ENCODE results near the gene PHB1.
"Not testable (repeated sequence)": the region's sequence is repeated elsewhere in the genome, so short reads cannot be mapped to it uniquely, and the experiment has no call there.

PHB1 gene

GRCh38 chr17:49372425-49372824 is 42.3 kb downstream of the PHB1 start:
- no peak for DNase-seq

GRCh38 chr17:49370971-49371834 is 43.5 kb downstream of the PHB1 start:
- no peak for DNase-seq

DNA sequence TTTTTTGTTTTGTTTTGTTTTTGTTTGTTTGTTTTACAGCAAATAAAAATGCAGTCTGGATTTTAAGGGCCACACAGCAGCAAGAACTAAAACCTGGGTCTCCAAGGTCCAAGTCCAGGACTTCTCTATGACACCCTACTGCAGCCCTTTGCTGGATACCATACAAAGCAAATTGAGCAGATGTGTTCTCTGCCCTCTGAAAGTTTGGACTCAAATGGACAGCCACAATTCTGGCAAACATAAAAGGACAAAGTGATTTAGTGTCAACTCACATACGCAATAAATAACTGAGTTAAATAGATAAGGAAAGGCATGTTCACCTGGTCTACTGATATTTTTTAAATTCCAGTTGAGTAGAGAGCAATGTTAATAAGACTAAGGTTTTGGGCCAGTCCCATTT is 44.9 kb downstream of the PHB1 start:
- DNase-seq: no peak

- no peak for DNase-seq
These were observed 45.6 kb downstream of the PHB1 start for GRCh38 chr17:49369089-49369488.

DNA sequence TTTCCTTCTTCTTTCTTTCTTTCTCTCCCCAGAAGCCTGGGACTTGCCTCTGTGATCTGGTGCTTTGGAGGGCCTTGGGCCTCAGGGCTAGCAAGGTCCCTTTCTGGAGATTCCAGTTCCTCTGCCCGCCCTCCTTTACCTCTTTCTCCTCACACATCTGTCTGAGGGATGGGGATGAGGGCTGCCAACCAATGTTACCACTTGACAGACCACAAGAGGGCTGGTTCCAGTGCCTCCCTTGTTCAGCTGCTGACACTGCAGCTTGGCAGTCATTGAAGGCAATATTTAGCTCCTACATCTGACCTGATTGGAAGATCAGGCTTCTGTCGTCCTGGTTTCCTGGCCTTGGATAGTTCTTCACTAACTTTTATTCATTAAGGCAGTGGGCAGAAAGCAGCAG is 49.0 kb downstream of the PHB1 start:
- peak; percentile 25 for DNase-seq

DNA sequence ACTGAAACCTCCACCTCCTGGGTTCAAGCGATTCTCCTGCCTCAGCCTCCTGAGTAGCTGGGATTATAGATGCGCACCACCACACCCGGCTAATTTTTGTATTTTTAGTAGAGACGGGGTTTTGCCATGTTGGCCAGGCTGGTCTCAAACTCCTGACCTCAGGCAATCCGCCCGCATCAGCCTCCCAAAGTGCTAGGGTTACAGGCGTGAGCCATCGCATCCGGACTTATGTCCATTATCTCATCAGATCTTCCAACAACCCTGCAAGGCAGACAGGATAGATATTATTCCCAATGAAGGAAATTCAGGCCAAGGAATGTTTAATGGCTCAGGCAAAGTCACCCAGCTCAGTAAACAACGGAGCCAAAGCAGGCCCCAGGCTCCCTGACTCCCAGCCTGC is 49.6 kb downstream of the PHB1 start:
- not testable (repeated sequence) for DNase-seq

- no peak for DNase-seq
These were observed 50.6 kb downstream of the PHB1 start for GRCh38 chr17:49364119-49364518.

DNA sequence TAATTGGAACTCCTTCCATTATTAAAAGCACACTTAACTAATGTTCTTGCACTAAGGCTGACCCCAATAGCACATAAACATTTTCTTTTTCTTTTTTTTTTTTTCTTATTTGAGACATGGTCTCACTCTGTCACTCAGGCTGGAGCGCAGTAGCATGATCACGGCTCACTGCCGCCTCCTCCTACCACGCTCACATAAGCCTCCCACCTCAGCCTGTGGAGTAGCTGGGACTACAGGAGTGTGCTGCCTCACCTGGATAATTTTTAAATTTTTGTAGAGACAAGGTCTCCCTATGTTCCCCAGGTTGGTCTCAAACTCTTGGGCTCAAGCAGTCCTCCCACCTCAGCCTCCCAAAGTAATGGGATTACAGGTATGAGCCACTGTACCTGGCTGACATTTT is 51.4 kb downstream of the PHB1 start:
- no peak for DNase-seq

DNA sequence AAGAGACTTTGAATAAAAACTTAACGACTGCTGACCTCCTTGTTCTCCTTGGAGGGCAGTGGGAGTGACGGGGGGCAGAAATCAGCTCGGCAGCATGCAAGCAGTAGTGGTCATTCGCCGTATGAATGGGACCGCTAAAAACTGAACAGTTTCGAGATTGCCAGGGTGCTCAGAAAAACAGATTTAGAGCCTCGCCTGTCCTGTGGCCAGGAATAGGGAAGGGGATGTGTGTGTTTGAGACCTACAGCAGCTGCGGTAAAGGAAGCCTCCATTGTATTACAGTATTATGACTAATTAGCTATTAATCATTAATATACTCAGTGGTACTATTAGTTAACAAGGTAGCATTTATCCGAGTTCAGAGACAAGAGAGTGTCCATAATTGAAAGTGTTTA is 52.0 kb downstream of the PHB1 start:
- no peak for DNase-seq

GRCh38 chr17:49361902-49362722 is 52.6 kb downstream of the PHB1 start, which contains the start of gene ZNF652:
ZNF652 (minus strand) TSS chr17:49362250; CDS start chr17:49317725, 44,525 bp downstream.
- DNase-seq: peak; percentile 96

GRCh38 chr17:49361129-49361901 is 53.4 kb downstream of the PHB1 start:
- peak; percentile 84 for DNase-seq

DNA sequence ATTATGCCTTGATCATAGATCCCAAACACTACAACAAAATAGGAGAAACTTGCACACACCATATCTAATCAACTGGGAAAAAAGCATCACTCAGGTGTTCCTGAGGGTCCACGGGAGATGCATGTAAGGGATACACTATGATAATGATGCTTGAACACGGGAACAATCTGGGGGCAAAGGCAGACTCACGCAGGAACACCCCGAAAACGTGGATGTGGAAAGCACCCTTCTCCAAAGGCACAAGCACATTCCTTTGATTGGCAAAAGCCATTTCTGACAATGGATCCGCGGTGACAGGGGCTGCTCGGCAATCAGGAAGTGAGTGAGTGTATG is 53.9 kb downstream of the PHB1 start:
- no peak for DNase-seq

DNA sequence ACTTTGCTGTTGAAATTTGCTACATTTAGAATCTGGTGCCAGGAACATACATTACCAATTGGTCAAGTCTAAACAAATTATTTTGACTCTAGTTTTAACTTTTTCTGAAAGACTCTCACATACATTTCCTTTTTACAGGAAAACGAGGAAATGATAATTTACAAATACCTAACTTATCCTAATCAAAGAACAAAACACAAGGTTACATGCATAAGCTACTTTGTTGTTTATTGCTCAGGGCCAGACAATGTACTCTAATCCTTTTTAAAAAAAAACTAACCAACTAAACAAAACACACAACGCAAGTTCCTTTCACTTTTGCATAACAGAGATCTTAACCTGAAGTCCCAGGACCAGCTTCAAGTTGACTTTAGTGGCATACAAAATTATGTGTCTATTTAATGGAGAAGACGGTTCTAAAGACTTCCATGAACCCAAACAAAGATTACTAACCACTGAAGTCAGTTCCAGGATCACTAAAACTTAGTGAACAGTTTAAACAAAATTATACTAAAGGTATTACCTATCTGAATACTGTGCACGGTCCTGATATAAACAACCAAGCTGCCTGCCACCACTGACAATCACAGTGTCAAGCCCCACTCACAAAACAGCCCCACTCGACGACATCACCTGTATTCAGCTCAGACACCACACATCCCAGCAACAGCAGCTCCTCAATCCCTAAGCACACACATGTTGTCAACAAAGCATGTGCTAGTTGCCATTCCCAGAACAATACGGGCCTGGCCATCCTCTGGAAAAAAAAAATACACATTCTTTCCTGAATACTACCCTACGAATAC is 54.5 kb downstream of the PHB1 start:
- no peak for DNase-seq

GRCh38 chr17:49358641-49359247 is 55.9 kb downstream of the PHB1 start:
- DNase-seq: no peak

DNA sequence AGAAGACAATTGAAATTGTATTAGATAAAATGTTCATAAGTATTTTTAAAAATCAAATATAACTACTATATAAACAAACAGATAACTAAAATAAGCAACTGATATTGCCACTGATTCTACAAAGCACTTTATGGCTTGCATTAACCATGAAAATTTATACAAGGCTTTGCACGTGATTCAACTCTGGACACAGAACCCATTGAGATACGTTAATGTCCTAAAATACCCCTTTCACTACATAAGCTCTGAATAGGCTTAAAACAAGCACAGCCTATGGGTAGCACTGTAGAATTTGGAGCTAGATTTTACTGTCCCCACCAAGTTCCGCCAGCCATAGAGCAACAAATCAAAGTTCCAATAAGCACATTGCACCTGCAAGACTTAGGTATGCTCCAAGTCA is 57.2 kb downstream of the PHB1 start:
- no peak for DNase-seq

DNA sequence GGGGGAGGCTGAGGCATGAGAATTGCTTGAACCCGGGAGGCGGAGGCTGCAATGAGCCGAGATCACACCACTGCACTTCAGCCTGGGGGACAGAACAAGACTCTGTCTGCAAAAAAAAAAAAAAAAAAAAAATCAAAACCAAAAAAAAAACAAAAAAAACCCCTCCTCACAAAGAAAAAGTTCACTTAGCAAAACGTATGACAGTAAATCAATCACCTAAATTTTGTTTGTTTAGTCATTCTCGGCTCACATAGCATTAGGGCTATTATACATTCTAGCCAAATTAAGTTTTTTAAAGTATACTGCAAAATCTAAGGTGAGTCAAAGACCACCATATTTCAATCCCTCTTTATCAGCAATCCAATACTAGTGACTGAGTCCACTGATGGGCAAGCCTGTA is 58.4 kb downstream of the PHB1 start:
- DNase-seq: no peak
